ENCODE measurements around the gene EXOG. TPM values are rescaled to one million over a fixed set of nuclear protein-coding genes. Genes with fewer than 3 reads are reported as not detected.
"Not testable (repeated sequence)": the region's sequence is repeated elsewhere in the genome, so short reads cannot be mapped to it uniquely, and the experiment has no call there.

The EXOG gene
- total and polyA plus RNA-seq, 2 donors = 21.9 to 22.0 TPM

GRCh38 chr3:38562467-38562925 lies 66.4 kb downstream of the EXOG start:
- 97% methylated on average over 7 of the region's 7 CpGs for WGBS
- Histone ChIP-seq H3K4me1 (ENCODE audit: insufficient read depth) (no peaks in the 10 kb centered on the region), H3K36me3 (ENCODE audit: insufficient read depth) (no peaks in the 10 kb centered on the region), H3K4me3 (ENCODE audit: low read depth, low read length) (no peak overlapping the region), H3K27ac (ENCODE audit: low read depth) (no peak overlapping the region)
- DNase-seq (ENCODE audit: extremely low spot score) = no peak

- Histone ChIP-seq H3K4me3 (ENCODE audit: low read depth, low read length) (no peak overlapping the region), H3K4me1 (ENCODE audit: insufficient read depth) (no peaks in the 10 kb centered on the region), H3K27ac (ENCODE audit: low read depth) (no peak overlapping the region), H3K36me3 (ENCODE audit: insufficient read depth) (no peaks in the 10 kb centered on the region)
- DNase-seq (ENCODE audit: extremely low spot score) = no peak
- 89% methylated on average over 15 of the region's 15 CpGs for WGBS
These were observed 67.1 kb downstream of the EXOG start for GRCh38 chr3:38563070-38563885.

DNA sequence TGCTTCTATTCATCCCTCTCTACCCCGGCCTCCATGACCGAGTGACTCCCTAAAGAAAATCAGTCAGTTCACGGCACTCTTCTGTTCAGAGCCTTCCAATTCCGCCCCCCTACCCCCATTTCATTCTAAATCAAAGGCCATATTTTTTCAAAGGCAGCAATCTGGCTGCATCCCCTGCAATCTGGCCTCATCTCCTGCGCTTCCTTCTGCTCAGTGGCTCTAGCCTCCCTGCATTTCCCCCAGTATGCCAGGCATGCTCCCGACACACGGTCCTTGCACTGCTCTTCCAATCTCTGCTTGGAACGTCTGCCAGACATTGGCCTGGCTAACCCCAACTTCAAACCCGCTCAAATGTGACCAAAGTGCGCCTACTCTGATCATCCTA lies 67.7 kb downstream of the EXOG start:
- no peaks in the 10 kb centered on the region for H3K36me3 ChIP-seq (ENCODE audit: insufficient read depth)
- H3K4me3 ChIP-seq (ENCODE audit: low read depth, low read length) = no peak overlapping the region
- no peak for DNase-seq (ENCODE audit: extremely low spot score)
- H3K27ac ChIP-seq (ENCODE audit: low read depth) = no peak overlapping the region
- no peaks in the 10 kb centered on the region for H3K4me1 ChIP-seq (ENCODE audit: insufficient read depth)
- 89% methylated on average over 10 of the region's 10 CpGs for WGBS

- 96% methylated on average over 6 of the region's 6 CpGs for WGBS
- DNase-seq (ENCODE audit: extremely low spot score) = no peak
These were observed 68.6 kb downstream of the EXOG start for GRCh38 chr3:38564631-38565338.

DNA sequence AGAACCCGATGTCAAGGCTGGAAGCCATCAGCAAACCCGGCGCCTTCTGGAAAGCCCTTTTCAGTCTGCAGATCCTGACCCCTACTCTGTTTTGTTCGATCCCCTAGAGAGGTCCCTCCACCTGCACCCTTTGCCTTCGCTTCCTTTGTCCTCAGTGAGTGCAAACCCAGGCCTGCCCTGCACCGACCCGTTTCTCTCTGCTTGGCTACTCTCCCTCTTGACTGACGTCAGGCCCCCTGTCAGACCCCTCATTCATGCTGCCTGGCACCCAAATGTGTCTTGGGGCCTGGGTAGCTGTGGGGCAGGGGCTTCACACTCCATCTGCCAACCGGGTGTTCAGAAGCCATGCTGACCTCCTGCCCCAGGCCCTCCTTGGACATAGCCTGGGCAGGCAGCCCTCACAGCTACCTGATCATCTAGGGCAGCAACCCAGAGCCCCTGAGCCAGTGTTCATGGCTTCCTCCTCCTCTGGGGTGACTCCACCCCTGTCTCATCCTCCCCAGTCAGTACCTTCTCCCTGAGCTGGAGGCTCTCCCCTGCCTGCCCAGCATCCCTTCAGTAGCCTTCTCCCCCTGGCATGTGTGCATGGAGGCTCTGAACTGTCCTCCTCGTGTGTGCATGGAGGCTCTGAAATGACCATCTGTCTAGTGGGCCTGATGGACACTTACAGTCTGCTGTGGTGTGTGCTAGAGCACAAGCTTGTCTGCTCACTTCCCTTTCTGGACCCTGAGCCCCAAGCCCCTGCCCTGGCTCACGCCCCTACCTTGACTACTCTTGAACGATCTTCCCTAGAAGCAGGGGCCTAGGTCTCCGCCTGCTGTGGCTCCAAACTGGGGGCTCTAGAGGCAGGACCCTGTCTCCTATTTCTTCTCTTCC lies 69.4 kb downstream of the EXOG start:
- 92% methylated on average over 13 of the region's 13 CpGs for WGBS
- DNase-seq (ENCODE audit: extremely low spot score) = no peak

More at GRCh38 chr3:38564631-38565338, 68.6 kb downstream of the EXOG start:
- Histone ChIP-seq H3K36me3 (ENCODE audit: insufficient read depth) (no peaks in the 10 kb centered on the region), H3K27ac (ENCODE audit: low read depth) (no peak overlapping the region), H3K4me3 (ENCODE audit: low read depth, low read length) (no peak overlapping the region), H3K4me1 (ENCODE audit: insufficient read depth) (no peaks in the 10 kb centered on the region)

DNA sequence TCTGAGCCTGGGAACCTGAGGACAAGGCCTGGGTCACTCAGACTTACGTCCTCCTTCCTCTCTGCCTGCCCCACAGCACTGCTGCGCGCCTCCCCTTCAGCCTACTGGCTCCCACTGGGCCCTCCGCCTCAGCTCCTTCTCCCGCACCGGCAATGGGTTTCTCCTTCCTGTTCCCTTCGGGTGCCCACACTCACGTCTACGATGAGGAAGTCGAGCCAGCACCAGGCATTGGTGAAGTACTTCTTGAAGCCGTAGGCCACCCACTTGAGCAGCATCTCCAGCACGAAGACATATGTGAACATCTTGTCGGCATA lies 70.0 kb downstream of the EXOG start:
- no peak for DNase-seq (ENCODE audit: extremely low spot score)
- Histone ChIP-seq H3K4me3 (ENCODE audit: low read depth, low read length) (no peak overlapping the region), H3K4me1 (ENCODE audit: insufficient read depth) (no peaks in the 10 kb centered on the region), H3K27ac (ENCODE audit: low read depth) (no peak overlapping the region), H3K36me3 (ENCODE audit: insufficient read depth) (no peaks in the 10 kb centered on the region)
- WGBS = 93% methylated on average over 13 of the region's 13 CpGs

More for the DNA sequence above, 69.4 kb downstream of the EXOG start:
- H3K4me3 ChIP-seq (ENCODE audit: low read depth, low read length) = no peak overlapping the region
- no peaks in the 10 kb centered on the region for H3K4me1 ChIP-seq (ENCODE audit: insufficient read depth)
- H3K36me3 ChIP-seq (ENCODE audit: insufficient read depth) = no peaks in the 10 kb centered on the region
- H3K27ac ChIP-seq (ENCODE audit: low read depth) = no peak overlapping the region

DNA sequence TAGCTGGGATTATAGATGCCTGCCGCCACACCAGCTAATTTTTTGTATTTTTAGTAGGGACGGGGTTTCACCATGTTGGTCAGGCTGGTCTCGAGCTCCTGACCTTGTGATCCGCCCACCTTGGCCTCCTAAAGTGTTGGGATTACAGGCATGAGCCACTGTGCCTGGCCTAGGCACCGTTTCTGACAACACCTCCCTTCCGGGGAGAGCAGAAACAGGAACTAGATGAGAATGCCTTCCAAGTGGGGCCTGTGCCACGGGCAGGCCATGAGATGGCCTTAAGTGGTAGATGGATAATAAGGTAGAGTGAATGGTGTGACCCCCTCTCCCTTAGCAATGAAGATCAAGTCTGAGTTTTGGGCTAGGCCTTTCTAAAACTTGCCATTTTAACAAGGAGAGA lies 70.7 kb downstream of the EXOG start:
- DNase-seq (ENCODE audit: extremely low spot score); H3K36me3 ChIP-seq (ENCODE audit: insufficient read depth); H3K4me1 ChIP-seq (ENCODE audit: insufficient read depth); H3K4me3 ChIP-seq (ENCODE audit: low read depth, low read length); H3K27ac ChIP-seq (ENCODE audit: low read depth): not testable (repeated sequence)
- WGBS = 86% methylated on average over 7 of the region's 7 CpGs

DNA sequence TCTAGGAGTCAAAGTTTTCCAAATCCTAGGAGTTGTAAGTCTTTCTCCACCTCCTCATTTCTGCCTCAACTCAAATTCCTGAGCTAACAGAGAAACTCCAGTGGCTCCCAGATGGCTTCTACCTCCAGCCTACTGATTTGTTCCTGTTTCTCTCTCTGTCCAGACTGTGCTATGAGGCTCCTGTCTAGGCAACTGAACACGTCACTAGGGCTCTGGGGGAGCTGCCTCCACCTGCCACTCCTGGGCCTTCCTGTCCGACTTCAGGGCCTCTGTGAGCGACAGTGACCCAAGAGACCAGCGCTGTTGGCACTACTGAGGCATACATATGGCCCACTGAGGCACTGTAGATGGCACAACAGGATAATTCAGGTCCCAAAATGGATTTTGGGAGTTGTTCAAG lies 71.4 kb downstream of the EXOG start:
- Histone ChIP-seq H3K36me3 (ENCODE audit: insufficient read depth) (no peaks in the 10 kb centered on the region), H3K27ac (ENCODE audit: low read depth) (no peak overlapping the region), H3K4me3 (ENCODE audit: low read depth, low read length) (no peak overlapping the region), H3K4me1 (ENCODE audit: insufficient read depth) (no peaks in the 10 kb centered on the region)
- no peak for DNase-seq (ENCODE audit: extremely low spot score)
- 76% methylated on average over 4 of the region's 4 CpGs for WGBS

- Histone ChIP-seq H3K36me3 (ENCODE audit: insufficient read depth) (no peaks in the 10 kb centered on the region), H3K4me1 (ENCODE audit: insufficient read depth) (no peaks in the 10 kb centered on the region), H3K27ac (ENCODE audit: low read depth) (no peak overlapping the region), H3K4me3 (ENCODE audit: low read depth, low read length) (no peak overlapping the region)
- no peak for DNase-seq (ENCODE audit: extremely low spot score)
- 95% methylated on average over 3 of the region's 3 CpGs for WGBS
These were observed 77.0 kb downstream of the EXOG start for GRCh38 chr3:38573111-38573510.

GRCh38 chr3:38573556-38573955 lies 77.4 kb downstream of the EXOG start:
- no peak for DNase-seq (ENCODE audit: extremely low spot score)
- Histone ChIP-seq H3K4me3 (ENCODE audit: low read depth, low read length) (no peak overlapping the region), H3K36me3 (ENCODE audit: insufficient read depth) (no peaks in the 10 kb centered on the region), H3K4me1 (ENCODE audit: insufficient read depth) (no peaks in the 10 kb centered on the region), H3K27ac (ENCODE audit: low read depth) (no peak overlapping the region)
- 66% methylated on average over 3 of the region's 3 CpGs for WGBS

GRCh38 chr3:38574411-38575278 lies 78.5 kb downstream of the EXOG start:
- H3K4me3 ChIP-seq (ENCODE audit: low read depth, low read length) = no peak overlapping the region
- no peak overlapping the region for H3K27ac ChIP-seq (ENCODE audit: low read depth)
- no peaks in the 10 kb centered on the region for H3K36me3 ChIP-seq (ENCODE audit: insufficient read depth)
- no peak for DNase-seq (ENCODE audit: extremely low spot score)
- WGBS = 65% methylated on average over 6 of the region's 6 CpGs
- no peaks in the 10 kb centered on the region for H3K4me1 ChIP-seq (ENCODE audit: insufficient read depth)

GRCh38 chr3:38575279-38575843 lies 79.2 kb downstream of the EXOG start:
- no peak for DNase-seq (ENCODE audit: extremely low spot score)
- Histone ChIP-seq H3K4me1 (ENCODE audit: insufficient read depth) (no peaks in the 10 kb centered on the region), H3K36me3 (ENCODE audit: insufficient read depth) (no peaks in the 10 kb centered on the region), H3K27ac (ENCODE audit: low read depth) (no peak overlapping the region), H3K4me3 (ENCODE audit: low read depth, low read length) (no peak overlapping the region)
- 90% methylated on average over 18 of the region's 18 CpGs for WGBS

Measured in urinary bladder (tissue), 4 donors.